Breast epithelium (tissue), 4 donors: ENCODE data around the gene UBXN7. TPM values are rescaled to one million over a fixed set of nuclear protein-coding genes. Genes with fewer than 3 reads are reported as not detected.

Source experiments
- DNase-seq, 2 donors: peaks; one replicate each; pipeline ENCODE4 v3.0.0-alpha.2; 2019; ENCODE audit warnings: low spot score in 2 of 2
- H3K27ac ChIP-seq, 2 donors: fragments of 200-600 bp; sonication (generic) in 1 of 2; one replicate each; pipeline ENCODE4 v1.5.1; 2016 to 2019; ENCODE audit warnings: mild to moderate bottlenecking in 1 of 2
- H3K27me3 ChIP-seq, 2 donors: fragments of 200-600 bp; sonication (generic) in 1 of 2; one replicate each; pipeline versions ENCODE4 v1.5.1 to v1.6.0; 2017 to 2019; ENCODE audit warnings: control low read depth in 1 of 2, mild to moderate bottlenecking in 1 of 2
- H3K36me3 ChIP-seq: fragments of 200-600 bp; one replicate; pipeline ENCODE4 v1.5.1; 2019
- H3K4me1 ChIP-seq, 2 donors: fragments of 200-600 bp; sonication (generic); one replicate each; pipeline ENCODE4 v1.5.1; 2016 to 2019; ENCODE audit warnings: control low read depth in 1 of 2
- H3K4me3 ChIP-seq, 3 donors: fragments of 200-600 bp; sonication (generic); 1 replicate in 2 of 3; 2 replicates in 1 of 3; pipeline ENCODE4 v1.5.1; 2016 to 2019; ENCODE audit warnings: mild to moderate bottlenecking in 3 of 3, moderate library complexity in 2 of 3
- H3K9me3 ChIP-seq, 2 donors: fragments of 200-600 bp; sonication (generic) in 1 of 2; one replicate each; pipeline ENCODE4 v1.5.1; 2016 to 2019; ENCODE audit warnings: control low read depth in 1 of 2
- POLR2A ChIP-seq: fragments of 450-650 bp; IDR thresholded peaks from one replicate; pipeline ENCODE4 v1.6.1; 2016; ENCODE audit warnings: antibody characterized with exemption, mild to moderate bottlenecking, moderate library complexity
- POLR2AphosphoS5 ChIP-seq, 3 donors: sonication (generic); formaldehyde crosslinking; IDR thresholded peaks; one replicate each; pipeline ENCODE4 v1.6.1; 2017; ENCODE audit warnings: antibody characterized with exemption in 3 of 3
- intact Hi-C: fragments of 100-400 bp; cut with DNase I; formaldehyde crosslinking; loops from one replicate; pipeline ENCODE4 v1.15.1; 2023; ENCODE audit warnings: low total_unique reads
- total RNA-seq, 3 donors: library from RNA; depleted of rRNA; stranded (reverse); fragments of >200 nt; gene quantifications; one replicate each; pipeline ENCODE4 v1.1.0, GENCODE V29; 2016
- TF ChIP-seq, protein P1 (sequence below), 3 donors: fragments of 450-650 bp; IDR thresholded peaks; one replicate each; pipeline ENCODE4 v1.5.1; 2016 to 2017; ENCODE audit warnings: antibody characterized with exemption in 3 of 3, mild to moderate bottlenecking in 3 of 3, moderate library complexity in 3 of 3

Gene UBXN7
- total RNA-seq, 3 donors from 2014 or later = 21.4 to 25.8 (median 21.6) TPM

DNA sequence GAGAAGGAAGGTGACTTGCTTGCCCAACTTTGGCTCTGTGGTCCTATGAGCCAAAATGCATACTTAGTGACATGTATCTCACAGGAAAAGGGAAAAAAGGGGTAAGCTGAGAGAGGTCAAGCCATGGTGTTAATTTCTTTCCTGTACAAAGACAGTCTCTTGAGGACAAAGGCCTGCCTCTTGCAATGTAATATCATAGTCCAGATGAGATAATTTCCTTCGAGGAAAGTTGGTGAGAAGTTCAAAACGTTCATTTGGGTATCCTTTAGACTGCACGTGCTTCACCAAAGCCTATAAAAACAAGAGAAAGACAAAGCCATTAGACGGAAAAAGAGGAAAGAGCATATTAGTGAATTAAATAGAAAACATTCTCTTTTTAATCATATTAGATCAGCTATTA is 75.7 kb downstream of the UBXN7 start:
- intact Hi-C loops = no loop called here
- H3K4me3 ChIP-seq = no peak overlapping the region
- TF ChIP-seq, protein P1, sequence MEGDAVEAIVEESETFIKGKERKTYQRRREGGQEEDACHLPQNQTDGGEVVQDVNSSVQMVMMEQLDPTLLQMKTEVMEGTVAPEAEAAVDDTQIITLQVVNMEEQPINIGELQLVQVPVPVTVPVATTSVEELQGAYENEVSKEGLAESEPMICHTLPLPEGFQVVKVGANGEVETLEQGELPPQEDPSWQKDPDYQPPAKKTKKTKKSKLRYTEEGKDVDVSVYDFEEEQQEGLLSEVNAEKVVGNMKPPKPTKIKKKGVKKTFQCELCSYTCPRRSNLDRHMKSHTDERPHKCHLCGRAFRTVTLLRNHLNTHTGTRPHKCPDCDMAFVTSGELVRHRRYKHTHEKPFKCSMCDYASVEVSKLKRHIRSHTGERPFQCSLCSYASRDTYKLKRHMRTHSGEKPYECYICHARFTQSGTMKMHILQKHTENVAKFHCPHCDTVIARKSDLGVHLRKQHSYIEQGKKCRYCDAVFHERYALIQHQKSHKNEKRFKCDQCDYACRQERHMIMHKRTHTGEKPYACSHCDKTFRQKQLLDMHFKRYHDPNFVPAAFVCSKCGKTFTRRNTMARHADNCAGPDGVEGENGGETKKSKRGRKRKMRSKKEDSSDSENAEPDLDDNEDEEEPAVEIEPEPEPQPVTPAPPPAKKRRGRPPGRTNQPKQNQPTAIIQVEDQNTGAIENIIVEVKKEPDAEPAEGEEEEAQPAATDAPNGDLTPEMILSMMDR (IDR thresholded peaks at IDR 0.05) = no peak
- TF ChIP-seq POLR2AphosphoS5 (IDR thresholded peaks at IDR 0.05) = no peak
- TF ChIP-seq POLR2A = no peak
- no peaks in the 10 kb centered on the region for H3K27me3 ChIP-seq
- H3K27ac ChIP-seq = no peak overlapping the region
- no peaks in the 10 kb centered on the region for H3K9me3 ChIP-seq
- no peak for DNase-seq
- no peaks in the 10 kb centered on the region for H3K36me3 ChIP-seq
- no peaks in the 10 kb centered on the region for H3K4me1 ChIP-seq

DNA sequence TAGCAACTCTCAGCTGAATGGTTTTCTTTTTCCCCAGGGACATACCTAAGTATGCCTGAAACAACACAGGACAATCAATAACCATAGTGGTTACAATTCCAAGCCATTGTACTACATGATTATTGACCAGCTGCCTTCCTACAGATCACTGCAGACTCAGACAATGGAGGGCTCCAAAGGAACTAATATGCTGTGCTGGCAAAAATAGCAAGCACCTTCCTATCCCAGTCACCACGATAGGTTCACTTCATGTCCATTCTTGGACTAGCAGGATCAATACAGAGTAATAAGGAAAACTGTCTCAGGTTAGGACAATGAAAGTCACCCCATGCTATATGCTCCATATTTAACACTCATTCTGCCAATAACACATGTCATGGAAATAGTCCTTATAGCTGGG is 76.6 kb downstream of the UBXN7 start:
- TF ChIP-seq POLR2A (no peak), POLR2AphosphoS5 (IDR thresholded peaks at IDR 0.05) (no peak)
- TF ChIP-seq, protein P1 (IDR thresholded peaks at IDR 0.05) = no peak
- H3K9me3 ChIP-seq = no peaks in the 10 kb centered on the region
- intact Hi-C loops = no loop called here
- no peaks in the 10 kb centered on the region for H3K36me3 ChIP-seq
- H3K27ac ChIP-seq = no peak overlapping the region
- no peak overlapping the region for H3K4me3 ChIP-seq
- no peaks in the 10 kb centered on the region for H3K27me3 ChIP-seq
- DNase-seq = no peak
- H3K4me1 ChIP-seq = no peaks in the 10 kb centered on the region

DNA sequence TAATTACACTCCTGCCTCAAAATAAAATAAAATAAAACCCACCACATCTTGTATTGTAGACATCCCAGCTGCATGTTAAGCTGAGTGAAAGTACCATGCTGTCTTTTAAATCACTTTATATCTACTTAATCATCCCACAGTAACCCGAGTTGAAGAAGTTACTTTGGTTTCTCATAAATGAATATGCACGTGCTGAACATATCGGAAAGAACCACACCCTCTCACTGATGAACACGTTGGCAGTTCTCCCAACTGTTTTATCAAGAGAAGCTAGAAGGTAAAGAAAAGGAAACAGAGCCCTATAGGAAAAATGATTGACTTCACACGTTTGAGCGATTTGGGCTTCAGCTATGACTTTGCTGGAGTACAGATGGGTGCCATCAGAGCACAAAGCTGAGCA is 78.1 kb downstream of the UBXN7 start:
- no peak for TF ChIP-seq POLR2AphosphoS5 (IDR thresholded peaks at IDR 0.05)
- TF ChIP-seq, protein P1 (IDR thresholded peaks at IDR 0.05) = no peak
- no peaks in the 10 kb centered on the region for H3K4me1 ChIP-seq
- DNase-seq = no peak
- no peaks in the 10 kb centered on the region for H3K9me3 ChIP-seq
- H3K27ac ChIP-seq = no peak overlapping the region
- no peaks in the 10 kb centered on the region for H3K36me3 ChIP-seq
- H3K27me3 ChIP-seq = no peaks in the 10 kb centered on the region
- intact Hi-C loops = no loop called here
- H3K4me3 ChIP-seq = no peak overlapping the region

DNA sequence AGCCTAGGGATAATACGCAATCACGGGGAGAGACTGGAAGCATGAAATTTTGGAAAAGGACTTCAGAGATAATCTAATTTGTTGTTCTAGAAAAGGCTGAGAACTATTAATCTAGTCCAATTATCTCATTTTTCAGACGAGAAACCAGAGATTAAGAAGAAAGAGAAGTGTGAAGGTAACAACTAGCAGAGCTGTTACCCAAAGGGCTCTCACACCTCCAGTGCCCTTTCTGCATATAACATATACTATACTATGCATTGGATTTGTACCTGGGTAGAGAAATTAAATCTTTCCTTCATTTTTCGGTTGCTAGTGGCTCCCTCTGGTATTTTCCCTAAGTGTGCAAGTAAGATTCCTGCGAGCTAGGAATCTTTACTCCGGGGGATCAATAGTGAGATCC is 80.7 kb downstream of the UBXN7 start:
- Histone ChIP-seq H3K27me3 (no peaks in the 10 kb centered on the region), H3K9me3 (no peaks in the 10 kb centered on the region), H3K27ac (no peak overlapping the region), H3K36me3 (no peaks in the 10 kb centered on the region), H3K4me3 (no peak overlapping the region), H3K4me1 (no peaks in the 10 kb centered on the region)
- intact Hi-C loops = no loop called here
- TF ChIP-seq, protein P1 (IDR thresholded peaks at IDR 0.05) = no peak
- no peak for DNase-seq

DNA sequence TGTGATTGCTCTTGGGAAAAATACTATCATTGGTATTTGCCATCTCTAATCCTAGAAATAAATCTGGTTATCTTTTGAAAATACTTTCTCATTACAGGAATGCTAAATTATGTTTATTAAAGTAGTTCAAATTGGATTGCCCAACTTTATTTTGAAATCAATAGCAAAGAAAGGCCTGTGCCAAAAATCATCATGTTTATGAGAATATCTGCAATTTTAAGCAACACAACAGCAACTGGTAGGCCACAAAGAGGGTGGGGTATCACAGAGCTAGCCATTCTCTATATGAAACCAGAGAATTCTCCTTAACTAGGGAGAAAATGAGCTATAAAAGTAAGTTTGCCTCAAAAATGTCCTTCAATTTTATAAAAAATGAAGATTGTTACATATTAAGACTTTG is 82.2 kb downstream of the UBXN7 start:
- Histone ChIP-seq H3K36me3 (no peaks in the 10 kb centered on the region), H3K27me3 (no peaks in the 10 kb centered on the region), H3K4me1 (no peaks in the 10 kb centered on the region), H3K27ac (no peak overlapping the region), H3K4me3 (no peak overlapping the region), H3K9me3 (no peaks in the 10 kb centered on the region)
- TF ChIP-seq, protein P1 (IDR thresholded peaks at IDR 0.05) = no peak
- TF ChIP-seq POLR2AphosphoS5 (IDR thresholded peaks at IDR 0.05) = no peak
- no peak for TF ChIP-seq POLR2A
- DNase-seq = no peak
- intact Hi-C loops = no loop called here
